GM18499 (cell line): ENCODE data around the gene TRDMT1.

Experiments
- ATAC-seq: cut with Tn5 transposase; IDR thresholded peaks from one replicate; pipeline ENCODE4 v1.9.1; 2021; ENCODE audit warnings: moderate number of reproducible peaks; ENCODE audit not compliant: insufficient read depth, unreplicated experiment

The TRDMT1 gene

DNA sequence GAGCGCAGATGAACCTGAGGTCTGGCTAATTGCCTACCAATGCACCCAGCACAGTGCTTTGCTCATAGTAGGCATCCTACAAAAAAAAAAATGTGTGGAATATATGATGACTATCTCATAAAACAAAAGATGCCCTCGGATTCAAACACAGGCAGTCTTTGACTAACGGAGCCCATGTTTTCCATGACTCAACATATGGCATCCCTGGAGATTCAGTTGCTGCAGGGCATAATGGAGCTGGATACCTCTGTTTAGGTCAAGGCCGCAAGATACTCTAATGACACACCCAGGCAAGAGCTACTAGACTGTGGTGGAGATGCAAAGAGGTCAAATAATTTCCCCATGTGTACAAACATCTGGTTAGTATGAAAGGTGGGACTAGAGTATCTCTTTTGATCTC is 88.1 kb downstream of the TRDMT1 start:
- ATAC-seq = no peak

DNA sequence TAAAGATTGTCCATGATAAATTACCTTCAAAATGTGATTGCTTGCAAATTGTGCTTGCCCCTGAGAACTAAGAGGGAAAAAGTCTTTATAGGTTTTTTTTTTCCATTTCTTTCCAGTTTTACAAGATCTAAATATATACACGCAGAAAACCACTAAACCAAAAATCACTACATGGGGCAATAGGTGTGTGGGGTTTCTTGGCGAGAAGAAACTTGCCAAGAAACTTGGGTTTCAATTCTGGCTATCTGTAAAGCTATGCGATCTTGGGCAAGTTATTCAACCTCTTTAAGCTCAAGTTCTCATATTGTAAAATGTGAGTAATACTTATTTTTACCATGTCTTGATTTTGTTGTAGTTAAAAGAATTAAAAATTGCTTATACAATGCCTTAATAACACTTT is 88.9 kb downstream of the TRDMT1 start:
- no peak for ATAC-seq

GRCh38 chr10:17109475-17110207 is 91.8 kb downstream of the TRDMT1 start:
- no peak for ATAC-seq

GRCh38 chr10:17109046-17109445 is 92.4 kb downstream of the TRDMT1 start:
- ATAC-seq = no peak

GRCh38 chr10:17106991-17107390 is 94.5 kb downstream of the TRDMT1 start:
- ATAC-seq = no peak

DNA sequence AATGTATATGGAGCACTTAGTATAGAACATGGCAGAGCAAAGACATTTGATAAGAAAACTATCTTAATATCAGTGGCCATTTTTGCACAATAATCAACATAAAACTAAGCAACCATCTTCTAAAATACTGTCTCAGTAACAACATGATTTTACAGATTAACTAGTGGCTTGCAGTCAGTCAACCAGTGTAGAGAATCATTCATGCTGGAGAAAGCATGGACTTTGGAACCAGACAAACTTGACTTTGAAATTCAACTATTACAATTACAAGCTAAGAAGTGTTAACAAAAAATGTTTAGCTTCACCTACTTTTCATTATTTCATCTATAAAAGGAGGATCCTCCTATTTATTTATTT is 99.6 kb downstream of the TRDMT1 start:
- no peak for ATAC-seq

- ATAC-seq = no peak
Measured at GRCh38 chr10:17101257-17101909, 100.1 kb downstream of the TRDMT1 start.

DNA sequence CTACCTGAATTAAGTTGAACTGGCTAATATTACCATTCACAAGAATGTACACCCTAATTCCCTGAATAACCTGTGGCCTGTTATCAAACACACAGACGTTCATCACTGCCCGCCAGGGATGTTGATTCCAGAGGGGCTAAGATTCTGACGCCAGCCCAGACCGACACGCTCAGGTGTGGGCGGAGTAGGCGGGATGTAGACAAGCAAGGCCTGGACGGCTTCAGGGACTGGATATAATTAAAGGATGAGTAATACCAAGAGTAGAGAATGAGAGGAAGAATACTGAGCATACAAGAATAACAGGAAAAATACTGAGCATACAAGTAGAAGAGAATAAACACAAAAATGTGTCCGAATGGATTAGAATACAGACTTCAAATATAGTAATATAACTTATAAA is 100.9 kb downstream of the TRDMT1 start:
- no peak for ATAC-seq

DNA sequence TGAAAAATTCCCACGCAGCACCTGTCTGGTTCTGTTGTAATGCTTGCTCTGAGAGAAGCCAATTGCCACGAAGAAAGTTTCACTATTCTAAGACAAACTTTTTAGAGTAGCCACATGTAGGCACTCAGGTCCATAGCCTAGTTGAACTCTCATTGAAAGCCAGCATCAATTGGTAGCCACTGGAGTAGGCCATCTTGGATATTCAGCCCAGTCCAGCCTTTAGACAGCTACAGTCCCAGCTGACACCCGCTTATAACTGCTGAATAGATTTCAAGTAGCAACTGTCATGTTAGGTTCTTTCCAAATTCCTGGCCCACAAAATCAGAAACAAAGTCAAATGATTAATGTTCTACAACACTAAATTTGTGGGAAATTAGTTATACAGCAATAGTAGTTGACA is 103.5 kb downstream of the TRDMT1 start:
- ATAC-seq = no peak
